ENCODE data around the gene SETD3. TPM values are rescaled to one million over a fixed set of nuclear protein-coding genes. Genes with fewer than 3 reads are reported as not detected.

The SETD3 gene
- 100 to 1,000 TPM in 1 of 4 donors, 10 to 100 TPM in 3; 61.9 to 120 (median 68.8) TPM for total RNA-seq

DNA sequence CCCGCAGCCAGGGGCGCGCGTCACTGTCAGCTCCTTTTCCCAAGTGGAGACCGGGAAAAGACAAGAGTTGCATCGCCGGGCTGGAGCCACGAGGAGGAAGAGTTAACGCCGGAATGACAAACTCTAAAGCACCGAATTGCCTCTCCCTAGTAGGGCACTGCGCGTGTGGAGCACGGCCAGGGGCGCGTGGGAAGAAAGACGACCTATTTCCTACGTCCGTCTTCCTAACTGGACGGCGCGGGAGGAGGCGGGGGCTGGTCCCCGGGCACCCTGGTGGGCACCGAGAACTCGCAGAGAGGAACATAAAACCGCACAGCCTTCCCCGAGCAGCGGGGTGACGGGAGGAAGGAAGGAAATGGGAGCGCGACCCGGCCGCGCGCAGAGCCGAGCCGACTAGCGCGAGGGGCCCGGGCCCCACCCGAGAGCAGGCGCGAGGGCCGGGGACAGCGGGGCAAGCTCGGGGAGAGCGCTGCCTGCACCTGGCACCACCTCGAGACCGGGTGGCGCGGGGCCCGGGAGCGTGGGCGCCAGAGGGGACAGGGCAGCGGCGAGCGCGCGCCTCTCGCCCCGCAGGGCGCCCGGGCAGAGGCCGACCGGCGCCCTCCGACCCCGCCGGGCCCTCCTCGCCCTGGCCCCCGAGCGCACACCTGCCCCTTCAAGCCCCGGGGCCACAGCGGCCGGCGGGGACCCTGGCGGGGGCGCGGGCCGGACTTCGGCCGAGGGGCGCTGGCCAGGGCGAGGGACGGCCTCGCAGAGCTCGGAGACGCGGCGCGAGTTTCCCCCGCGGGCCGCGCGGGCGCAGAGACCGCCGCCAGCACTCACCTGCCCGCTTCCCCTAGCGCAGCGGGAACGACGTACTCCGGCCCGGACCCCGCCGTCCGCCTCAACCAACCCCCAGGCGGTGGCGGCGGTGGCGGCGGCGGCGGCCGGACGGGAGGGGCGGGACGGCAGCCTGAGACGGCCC, at the start of gene SETD3:
TSS of gene SETD3 (minus strand) at position 954 of the 964 bp plus-strand sequence. CDS start 15,054 bp downstream, outside the sequence.
- Histone ChIP-seq H3K27me3 (no peaks in the 10 kb centered on the region), H3K36me3 (no peaks in the 10 kb centered on the region), H3K9me3 (no peaks in the 10 kb centered on the region), H3K4me3 (peak within 1 kb of the TSS; percentile 89 to 99 (median 96)), H3K4me1 (peaks cover 0 to 34% (median 11%) of the 10 kb centered on the region in 4 donors), H3K27ac (peak within 1 kb of the TSS; percentile 94 to 97 (median 97))
- DNase-seq = peak; percentile 35 to 70 (median 65)
- peak; percentile 57 to 62 for TF ChIP-seq POLR2A (IDR thresholded peaks at IDR 0.05)
- peak in 2 of 6 experiments; percentile 22 to 33 for TF ChIP-seq CTCF (IDR thresholded peaks at IDR 0.05)

GRCh38 chr14:99529899-99530298, 49.2 kb upstream of the SETD3 start:
- H3K27me3 ChIP-seq = no peaks in the 10 kb centered on the region
- DNase-seq = no peak
- H3K9me3 ChIP-seq = no peaks in the 10 kb centered on the region
- H3K36me3 ChIP-seq = no peaks in the 10 kb centered on the region
- no peak overlapping the region for H3K27ac ChIP-seq
- H3K4me1 ChIP-seq = peaks cover 0 to 10% (median 0%) of the 10 kb centered on the region in 4 donors
- no peak overlapping the region for H3K4me3 ChIP-seq
- TF ChIP-seq CTCF (IDR thresholded peaks at IDR 0.05) (peak in 2 of 6 experiments; percentile 11 to 27), POLR2A (IDR thresholded peaks at IDR 0.05) (no peak)

- Histone ChIP-seq H3K4me3 (no peak overlapping the region), H3K4me1 (peaks cover 0 to 33% (median 0%) of the 10 kb centered on the region in 4 donors), H3K9me3 (no peaks in the 10 kb centered on the region), H3K27me3 (no peaks in the 10 kb centered on the region), H3K36me3 (no peaks in the 10 kb centered on the region), H3K27ac (no peak overlapping the region)
- TF ChIP-seq POLR2A (IDR thresholded peaks at IDR 0.05) (no peak), CTCF (IDR thresholded peaks at IDR 0.05) (no peak)
- no peak for DNase-seq
Observed at GRCh38 chr14:99527427-99528076, 46.9 kb upstream of the SETD3 start.

- TF ChIP-seq CTCF (IDR thresholded peaks at IDR 0.05) (no peak), POLR2A (IDR thresholded peaks at IDR 0.05) (no peak)
- Histone ChIP-seq H3K27ac (no peak overlapping the region), H3K36me3 (no peaks in the 10 kb centered on the region), H3K4me3 (no peak overlapping the region), H3K27me3 (no peaks in the 10 kb centered on the region), H3K4me1 (peaks cover 0 to 34% (median 0%) of the 10 kb centered on the region in 4 donors), H3K9me3 (no peaks in the 10 kb centered on the region)
- no peak for DNase-seq
Observed at GRCh38 chr14:99527026-99527425, 46.4 kb upstream of the SETD3 start.

- Histone ChIP-seq H3K4me1 (peaks cover 0 to 34% (median 0%) of the 10 kb centered on the region in 4 donors), H3K9me3 (no peaks in the 10 kb centered on the region), H3K27me3 (no peaks in the 10 kb centered on the region), H3K4me3 (no peak overlapping the region), H3K36me3 (peaks cover 0 to 8% (median 0%) of the 10 kb centered on the region in 3 donors), H3K27ac (no peak overlapping the region)
- DNase-seq = no peak
- TF ChIP-seq POLR2A (IDR thresholded peaks at IDR 0.05) = no peak
Observed at GRCh38 chr14:99525699-99526080, 45.0 kb upstream of the SETD3 start.
